ENCODE data around the gene DNAJC19.
A peak's percentile ranks its signal among the peaks of the same experiment; 100 is the strongest.

DNAJC19 gene

GRCh38 chr3:180961087-180961486, 28.4 kb downstream of the DNAJC19 start:
- no peaks in the 10 kb centered on the region for H3K9me3 ChIP-seq (replicated peaks; ENCODE audit: low read length)
- no peak overlapping the region for H3K4me3 ChIP-seq (ENCODE audit: low read length)
- H3K4me1 ChIP-seq (ENCODE audit: control insufficient read depth, insufficient read depth, low read length): no peaks in the 10 kb centered on the region
- no peak overlapping the region for H3K9ac ChIP-seq (ENCODE audit: low read depth, low read length)
- no peaks in the 10 kb centered on the region for H3K27me3 ChIP-seq (ENCODE audit: control insufficient read depth, insufficient read depth, low read length)
- peaks cover 73% of the 10 kb centered on the region for H3K36me3 ChIP-seq (ENCODE audit: insufficient read depth, low read length)
- no peak overlapping the region for H3K4me2 ChIP-seq (ENCODE audit: low read length)

GRCh38 chr3:180959691-180960090, 29.8 kb downstream of the DNAJC19 start:
- H3K27me3 ChIP-seq (ENCODE audit: control insufficient read depth, insufficient read depth, low read length): no peaks in the 10 kb centered on the region
- H3K4me1 ChIP-seq (ENCODE audit: control insufficient read depth, insufficient read depth, low read length): no peaks in the 10 kb centered on the region
- peaks cover 84% of the 10 kb centered on the region for H3K36me3 ChIP-seq (ENCODE audit: insufficient read depth, low read length)
- no peaks in the 10 kb centered on the region for H3K9me3 ChIP-seq (replicated peaks; ENCODE audit: low read length)
- H3K4me3 ChIP-seq (ENCODE audit: low read length): no peak overlapping the region
- H3K4me2 ChIP-seq (ENCODE audit: low read length): no peak overlapping the region
- no peak overlapping the region for H3K9ac ChIP-seq (ENCODE audit: low read depth, low read length)

- Histone ChIP-seq H3K9ac (ENCODE audit: low read depth, low read length) (no peak overlapping the region), H3K4me3 (ENCODE audit: low read length) (no peak overlapping the region), H3K4me2 (ENCODE audit: low read length) (no peak overlapping the region), H3K9me3 (replicated peaks; ENCODE audit: low read length) (no peaks in the 10 kb centered on the region), H3K27me3 (ENCODE audit: control insufficient read depth, insufficient read depth, low read length) (no peaks in the 10 kb centered on the region), H3K36me3 (ENCODE audit: insufficient read depth, low read length) (peaks cover 64% of the 10 kb centered on the region), H3K4me1 (ENCODE audit: control insufficient read depth, insufficient read depth, low read length) (no peaks in the 10 kb centered on the region)
These were observed 41.7 kb downstream of the DNAJC19 start for GRCh38 chr3:180947761-180948390.

- H3K9me3 ChIP-seq (replicated peaks; ENCODE audit: low read length): no peaks in the 10 kb centered on the region
- H3K4me2 ChIP-seq (ENCODE audit: low read length): no peak overlapping the region
- no peak overlapping the region for H3K4me3 ChIP-seq (ENCODE audit: low read length)
- H3K36me3 ChIP-seq (ENCODE audit: insufficient read depth, low read length): peaks cover 27% of the 10 kb centered on the region
- no peaks in the 10 kb centered on the region for H3K4me1 ChIP-seq (ENCODE audit: control insufficient read depth, insufficient read depth, low read length)
- H3K27me3 ChIP-seq (ENCODE audit: control insufficient read depth, insufficient read depth, low read length): no peaks in the 10 kb centered on the region
- no peak overlapping the region for H3K9ac ChIP-seq (ENCODE audit: low read depth, low read length)
These were observed 48.7 kb downstream of the DNAJC19 start for GRCh38 chr3:180940826-180941225.

- Histone ChIP-seq H3K9me3 (replicated peaks; ENCODE audit: low read length) (no peaks in the 10 kb centered on the region), H3K36me3 (ENCODE audit: insufficient read depth, low read length) (peaks cover 21% of the 10 kb centered on the region), H3K9ac (ENCODE audit: low read depth, low read length) (no peak overlapping the region), H3K4me3 (ENCODE audit: low read length) (no peak overlapping the region), H3K4me1 (ENCODE audit: control insufficient read depth, insufficient read depth, low read length) (peaks cover 24% of the 10 kb centered on the region), H3K27me3 (ENCODE audit: control insufficient read depth, insufficient read depth, low read length) (no peaks in the 10 kb centered on the region), H3K4me2 (ENCODE audit: low read length) (peak overlapping the region; percentile 10)
These were observed 54.9 kb downstream of the DNAJC19 start for GRCh38 chr3:180934638-180935037.

Data from skeletal muscle satellite cell (primary cell).